Activated naive CD4-positive, alpha-beta T cell treated with Interleukin-2 at 50 U/mL for 16 hours (primary cell): Measurements from ENCODE around the gene SIPA1L3.
A peak's percentile ranks its signal among the peaks of the same experiment; 100 is the strongest.

Experiments used
- DNase-seq: peaks from one replicate; pipeline ENCODE4 v3.0.0-alpha.2; 2020

The SIPA1L3 gene

DNA sequence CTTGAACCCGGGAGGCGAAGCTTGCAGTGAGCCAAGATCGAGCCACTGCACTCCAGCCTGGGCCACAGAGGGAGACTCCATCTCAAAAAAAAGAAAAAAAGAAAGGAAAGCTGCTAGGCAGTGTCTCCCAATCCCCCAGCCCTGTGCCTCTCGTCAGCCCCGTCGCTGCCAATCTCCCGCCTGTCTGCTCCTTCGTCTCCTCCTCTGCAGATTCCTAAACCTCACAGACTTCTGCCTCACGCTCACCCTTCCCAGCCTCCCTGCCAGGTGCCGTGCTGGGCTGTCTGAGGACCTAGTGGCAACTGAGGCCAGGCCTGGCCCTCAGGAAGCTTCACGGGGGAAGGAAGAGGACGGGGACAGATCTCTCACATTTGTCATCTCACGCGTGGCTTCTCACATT is 295.5 kb downstream of the SIPA1L3 start:
- no peak for DNase-seq

DNA sequence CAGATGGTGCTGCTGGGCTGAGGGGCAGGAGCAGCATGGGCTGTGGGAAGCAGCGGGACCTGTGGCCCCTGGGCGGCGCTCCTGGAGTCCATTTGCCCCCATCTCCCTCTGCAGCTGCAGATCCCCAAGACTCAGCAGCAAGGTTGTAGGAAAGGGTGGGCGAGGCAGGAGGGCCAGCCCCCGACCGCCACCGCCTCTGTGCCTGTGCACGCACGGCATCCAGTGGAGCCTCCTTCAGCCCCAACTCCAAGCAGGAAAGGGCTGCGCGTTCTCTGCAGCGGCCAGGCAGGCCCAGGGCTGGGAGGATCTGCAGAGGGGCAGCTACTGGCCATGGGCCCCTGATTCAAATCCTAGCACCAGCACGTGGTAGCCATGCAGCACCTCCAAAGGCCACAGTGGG is 296.2 kb downstream of the SIPA1L3 start:
- DNase-seq, result no peak

DNA sequence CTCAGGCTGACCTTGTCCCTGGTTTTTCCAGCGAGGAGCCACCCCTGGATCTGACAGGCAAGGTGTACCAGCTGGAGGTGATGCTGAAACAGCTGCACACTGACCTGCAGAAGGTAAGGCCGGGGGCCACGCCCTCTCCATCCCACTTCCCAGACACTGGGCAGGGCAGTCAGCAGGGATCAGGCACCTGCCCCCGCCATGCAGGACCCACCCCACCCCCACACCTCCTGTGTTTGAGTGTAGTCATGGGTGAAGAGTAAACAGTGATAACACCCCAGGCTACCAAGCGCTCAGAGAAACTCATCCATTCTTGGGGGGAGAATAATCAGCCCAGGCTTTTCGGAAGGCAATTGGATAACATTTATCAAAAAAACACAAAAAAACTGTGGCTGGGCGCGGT is 297.1 kb downstream of the SIPA1L3 start:
- DNase-seq, result no peak

DNA sequence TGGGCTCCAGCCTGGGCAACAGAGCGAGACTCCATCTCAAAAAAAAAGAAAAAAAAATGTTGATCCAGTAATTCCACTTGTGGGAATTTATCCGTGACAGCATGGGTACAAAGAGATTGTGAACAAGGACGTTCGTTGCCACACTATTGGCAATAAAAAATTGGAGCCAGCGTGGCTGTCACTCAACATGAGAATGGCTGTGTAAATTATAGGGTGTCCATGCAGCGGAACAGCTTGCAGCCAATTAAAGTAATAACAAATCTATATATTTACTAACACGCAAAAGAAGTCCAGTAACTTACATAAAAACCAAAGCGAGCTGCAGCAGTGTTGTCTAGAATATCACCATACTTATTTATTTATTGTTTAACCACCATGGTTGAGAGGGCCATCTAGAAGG is 297.7 kb downstream of the SIPA1L3 start:
- DNase-seq, result no peak

DNA sequence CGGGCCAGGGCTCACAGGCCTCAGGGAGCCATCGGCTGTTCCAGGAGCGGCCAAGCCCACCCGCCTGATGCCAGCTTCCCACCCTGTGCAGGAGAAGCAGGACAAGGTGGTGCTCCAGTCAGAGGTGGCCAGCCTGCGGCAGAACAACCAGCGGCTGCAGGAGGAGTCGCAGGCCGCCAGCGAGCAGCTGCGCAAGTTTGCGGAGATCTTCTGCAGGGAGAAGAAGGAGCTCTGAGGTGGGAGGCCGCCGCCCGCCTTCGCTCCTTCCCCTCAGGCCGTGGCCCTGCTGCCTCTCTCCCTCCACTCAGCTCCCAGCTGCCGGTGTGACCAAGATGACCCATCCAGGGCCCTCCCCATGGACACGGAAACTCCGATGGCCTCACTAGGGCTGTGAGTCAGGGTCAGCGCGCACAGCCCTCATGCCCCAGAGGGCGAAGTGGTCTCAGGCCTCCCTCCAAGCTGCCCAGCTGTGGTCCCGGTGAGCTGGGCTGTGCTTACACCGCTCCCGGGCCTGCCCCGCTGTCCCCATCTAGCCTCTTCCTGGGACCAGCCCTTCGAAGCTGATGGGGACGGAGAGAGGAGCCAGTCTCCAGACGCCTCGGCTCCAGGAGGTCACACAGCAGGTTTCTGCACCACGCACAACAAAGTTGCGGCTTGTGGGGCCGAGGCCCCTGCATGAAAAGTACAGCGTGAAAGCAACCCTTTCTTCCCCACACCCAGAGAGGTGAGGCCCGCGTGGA is 299.2 kb downstream of the SIPA1L3 start:
- no peak for DNase-seq

DNA sequence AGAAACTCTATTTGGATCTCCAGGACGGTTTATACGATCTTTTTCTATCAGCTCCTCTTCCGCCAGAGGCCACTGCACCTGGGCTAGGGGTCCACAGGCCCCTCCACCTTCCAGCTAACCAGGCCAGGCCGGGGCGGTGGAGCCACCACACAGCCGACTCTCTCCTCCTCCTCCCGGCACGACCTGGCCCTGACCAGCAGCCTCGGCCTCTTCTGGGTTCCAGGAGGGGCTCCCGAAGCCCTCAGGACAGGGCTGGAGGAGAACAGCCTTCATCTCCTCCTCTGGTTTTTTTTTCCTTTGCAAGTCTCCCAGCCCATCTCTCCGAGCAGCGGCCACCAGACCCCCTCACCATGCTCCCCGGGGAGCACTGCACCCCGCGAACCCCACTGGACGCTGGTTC is 299.9 kb downstream of the SIPA1L3 start:
- DNase-seq, result no peak

DNA sequence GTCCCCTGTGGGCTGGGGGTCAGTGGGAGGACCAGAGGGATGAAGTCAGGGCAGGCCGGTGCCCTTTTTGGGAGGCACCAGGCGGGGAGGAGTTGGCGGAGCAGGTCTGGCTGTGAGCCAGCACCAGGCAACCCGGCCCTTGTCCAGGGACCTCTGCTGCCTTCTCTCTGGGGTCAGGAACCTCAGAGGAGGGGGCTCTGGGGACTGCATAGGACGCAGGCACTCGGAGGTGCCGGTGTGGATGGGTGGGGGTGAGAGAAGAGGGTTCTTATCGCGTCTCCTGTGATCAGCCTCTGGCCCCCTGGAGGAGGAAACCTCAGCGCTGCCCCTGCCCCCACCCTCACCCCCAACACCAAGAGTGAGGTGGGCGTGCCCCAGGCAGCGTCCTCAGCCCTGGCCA is 300.5 kb downstream of the SIPA1L3 start:
- no peak for DNase-seq

DNA sequence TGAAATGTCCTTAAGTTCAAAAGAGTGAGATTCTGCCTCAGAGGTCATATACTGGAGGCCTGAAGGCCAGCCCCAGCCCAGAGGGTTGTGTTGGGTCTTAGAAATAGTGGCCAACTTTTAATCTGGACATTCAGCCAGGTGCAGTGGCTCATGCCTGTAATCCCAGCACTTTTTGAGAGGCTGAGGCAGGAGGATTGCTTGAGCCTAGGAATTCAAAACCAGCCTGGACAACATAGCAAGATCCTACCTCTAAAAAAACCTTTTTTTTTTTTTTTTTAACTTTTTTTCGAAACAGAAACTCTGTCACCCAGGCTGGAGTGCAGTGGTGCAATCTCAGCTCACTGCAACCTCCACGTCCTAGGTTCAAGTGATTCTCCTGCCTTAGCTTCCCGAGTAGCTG is 301.6 kb downstream of the SIPA1L3 start:
- no peak for DNase-seq

DNA sequence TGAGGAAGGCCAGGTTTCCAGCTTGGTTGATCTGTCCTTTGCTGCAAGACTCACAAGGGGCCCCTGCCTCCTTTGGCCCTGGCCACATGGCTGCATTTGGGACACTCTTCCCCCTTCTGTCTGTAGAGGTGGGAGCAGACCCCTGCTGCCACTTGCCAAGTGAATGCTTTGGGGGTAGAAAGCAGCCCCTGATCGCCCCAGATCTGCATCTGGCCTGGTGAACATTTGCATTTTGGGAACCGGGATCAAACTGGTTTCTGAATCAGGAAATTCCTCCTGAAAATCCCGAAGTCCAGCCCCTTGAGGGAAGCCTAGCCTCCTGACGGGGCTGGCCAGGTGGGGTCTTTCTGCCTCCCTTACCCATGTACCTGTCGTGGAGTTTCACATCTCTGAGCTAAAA is 302.1 kb downstream of the SIPA1L3 start:
- no peak for DNase-seq

DNA sequence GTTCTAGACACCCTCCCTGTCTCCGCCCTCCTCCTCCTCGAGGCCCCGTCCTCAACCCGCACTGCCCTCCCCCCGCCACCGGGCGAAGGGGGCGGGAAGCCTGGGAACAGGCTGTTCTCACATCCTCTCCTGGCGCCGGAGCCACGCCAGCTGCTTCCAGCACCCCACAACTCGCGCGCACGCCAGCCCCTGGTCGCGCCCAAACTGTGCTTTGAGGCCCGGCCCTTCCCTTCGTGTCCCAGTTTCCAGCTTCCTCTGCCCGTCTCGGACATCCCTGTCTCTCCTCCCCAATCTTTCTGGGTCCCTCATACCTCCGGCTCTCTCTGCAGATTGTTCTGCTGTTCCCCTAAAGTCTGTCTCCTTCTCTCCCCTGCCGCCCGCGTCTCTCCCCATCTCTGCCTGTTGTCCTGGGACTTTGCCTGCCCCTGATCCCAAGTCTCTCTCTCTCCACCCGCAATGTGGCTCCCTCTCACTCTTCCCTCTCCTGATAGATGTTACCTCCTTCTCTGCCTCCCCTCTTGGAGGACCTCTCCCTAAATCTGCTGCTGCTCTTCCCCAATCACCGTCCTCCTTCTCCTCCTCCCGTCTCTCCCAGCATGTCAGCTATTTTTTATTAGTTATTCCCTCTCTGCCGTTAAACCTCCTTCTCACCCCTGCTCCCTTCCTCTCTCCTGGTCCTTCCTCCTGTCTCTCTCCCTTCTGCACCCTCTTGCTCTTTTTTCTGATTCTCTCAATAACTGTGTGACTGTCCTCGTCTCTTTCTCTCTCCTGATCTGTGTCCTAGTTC is 302.9 kb downstream of the SIPA1L3 start:
- DNase-seq, result no peak

DNA sequence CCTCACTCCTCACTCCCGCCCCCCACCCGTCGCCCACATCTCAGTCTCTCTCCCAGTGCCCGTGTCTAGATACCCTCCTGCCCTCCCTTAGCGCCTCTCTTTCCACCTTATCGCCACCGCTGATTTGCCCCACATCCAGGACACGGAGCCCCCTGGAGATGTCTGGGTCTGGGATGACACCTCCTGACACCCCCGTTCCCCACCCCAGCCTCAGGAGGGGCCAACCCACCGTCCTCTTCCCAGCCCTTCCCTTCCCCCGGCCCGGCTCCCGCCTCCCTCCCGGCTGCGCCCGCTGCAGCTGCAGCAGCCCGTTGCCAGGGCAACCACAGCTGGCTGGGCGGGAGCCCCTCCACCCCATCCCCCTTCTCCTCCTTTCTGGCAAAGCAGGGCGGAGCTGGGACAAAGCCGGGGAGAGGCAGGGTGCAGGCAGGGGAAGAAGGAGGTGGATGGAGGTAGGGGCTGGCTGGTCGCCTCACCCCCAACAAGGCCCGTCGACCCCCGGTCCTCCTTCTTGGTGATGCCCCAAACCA is 303.5 kb downstream of the SIPA1L3 start:
- DNase-seq, result no peak

DNA sequence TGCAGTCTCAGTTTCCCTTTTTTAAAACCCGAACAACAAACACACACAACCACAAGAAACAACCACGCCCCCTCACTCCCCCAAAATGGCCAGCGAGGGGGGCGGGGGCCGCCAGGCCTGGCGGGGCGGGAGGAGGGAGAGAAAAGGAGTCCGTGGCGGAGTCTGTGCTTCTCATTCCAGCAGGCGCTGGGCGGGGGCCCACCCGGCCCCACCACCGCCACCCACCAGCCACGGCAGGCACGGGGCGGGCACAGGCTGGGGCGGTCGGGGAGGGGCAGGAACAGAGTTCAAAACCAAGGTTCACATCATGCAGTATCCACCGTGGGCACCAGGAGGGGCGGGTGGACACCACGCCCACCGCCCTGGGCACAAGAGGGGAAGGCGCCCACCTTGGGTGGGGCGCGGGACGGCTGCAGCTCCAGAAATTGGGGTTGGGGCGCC is 304.2 kb downstream of the SIPA1L3 start:
- DNase-seq, result no peak

DNA sequence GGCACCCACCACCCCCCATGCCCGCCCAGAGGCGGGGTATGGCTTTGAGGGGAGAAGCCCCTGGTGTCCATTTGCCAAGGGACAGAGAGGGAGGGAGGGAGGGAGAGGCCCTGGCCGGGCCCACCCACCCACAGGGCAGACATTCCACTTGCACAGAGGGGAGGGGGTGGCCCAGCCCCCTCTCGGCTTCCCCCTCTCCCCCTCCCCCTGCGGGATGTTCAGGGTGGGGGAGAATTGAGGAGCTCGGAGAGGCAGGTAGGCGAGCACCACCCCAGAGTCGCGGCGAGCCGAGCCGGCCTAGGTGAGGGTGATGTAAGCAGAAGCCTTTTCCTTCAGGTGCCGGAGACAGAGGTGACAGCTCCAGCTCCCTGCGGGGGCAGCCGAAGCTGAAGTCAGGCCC is 304.8 kb downstream of the SIPA1L3 start:
- DNase-seq, result no peak

DNA sequence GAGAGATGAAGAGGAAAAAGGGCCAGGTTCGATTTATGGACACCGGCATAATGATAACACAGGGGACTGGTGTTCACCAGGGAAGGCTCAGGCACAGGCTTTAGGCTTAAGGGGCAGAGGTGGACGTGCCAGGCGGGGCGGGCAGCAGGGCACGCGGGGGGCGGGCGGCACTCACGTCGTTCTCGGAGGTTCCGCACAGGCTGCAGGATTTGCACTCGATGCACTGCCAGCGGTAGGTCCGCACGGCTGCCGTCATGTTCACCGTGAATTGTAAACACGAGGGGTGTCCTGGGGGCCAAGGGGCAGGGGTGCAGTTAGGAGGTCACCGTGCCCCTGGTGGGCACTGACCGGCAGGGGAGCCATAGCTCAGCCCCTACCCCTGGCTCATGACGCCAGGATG is 306.5 kb downstream of the SIPA1L3 start:
- DNase-seq, result no peak

DNA sequence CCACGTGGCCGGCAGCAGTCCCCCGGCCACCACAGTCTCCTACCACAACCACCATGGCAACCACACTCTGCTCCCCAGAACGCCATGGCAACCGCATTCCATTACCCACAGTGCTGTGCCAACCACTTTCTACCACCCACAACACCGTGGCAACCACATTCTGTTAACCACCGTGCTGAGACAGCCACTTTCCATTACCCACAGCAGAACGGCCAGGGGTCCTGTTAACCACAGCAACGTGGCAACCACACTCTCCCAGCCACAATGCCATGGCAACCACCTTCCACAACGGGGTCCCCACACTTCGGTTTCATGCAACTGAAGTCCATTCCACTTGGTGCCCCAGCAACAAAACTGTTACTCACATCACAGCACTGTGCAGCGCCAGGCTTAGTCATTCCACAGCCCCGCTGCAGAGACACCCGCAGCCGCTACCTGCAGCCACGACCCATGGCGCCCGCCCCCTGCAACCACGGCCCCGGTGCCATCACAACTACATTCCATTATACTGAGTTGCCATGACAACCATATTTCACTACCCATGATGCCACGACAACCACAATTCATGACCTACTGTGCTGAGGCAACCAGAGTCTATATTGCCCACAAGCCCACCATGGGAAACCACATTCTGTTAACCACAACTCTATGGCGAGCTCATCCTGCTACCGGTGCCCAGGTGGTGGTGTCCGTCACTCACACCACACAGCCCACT is 307.1 kb downstream of the SIPA1L3 start:
- DNase-seq, result peak; percentile 73

DNA sequence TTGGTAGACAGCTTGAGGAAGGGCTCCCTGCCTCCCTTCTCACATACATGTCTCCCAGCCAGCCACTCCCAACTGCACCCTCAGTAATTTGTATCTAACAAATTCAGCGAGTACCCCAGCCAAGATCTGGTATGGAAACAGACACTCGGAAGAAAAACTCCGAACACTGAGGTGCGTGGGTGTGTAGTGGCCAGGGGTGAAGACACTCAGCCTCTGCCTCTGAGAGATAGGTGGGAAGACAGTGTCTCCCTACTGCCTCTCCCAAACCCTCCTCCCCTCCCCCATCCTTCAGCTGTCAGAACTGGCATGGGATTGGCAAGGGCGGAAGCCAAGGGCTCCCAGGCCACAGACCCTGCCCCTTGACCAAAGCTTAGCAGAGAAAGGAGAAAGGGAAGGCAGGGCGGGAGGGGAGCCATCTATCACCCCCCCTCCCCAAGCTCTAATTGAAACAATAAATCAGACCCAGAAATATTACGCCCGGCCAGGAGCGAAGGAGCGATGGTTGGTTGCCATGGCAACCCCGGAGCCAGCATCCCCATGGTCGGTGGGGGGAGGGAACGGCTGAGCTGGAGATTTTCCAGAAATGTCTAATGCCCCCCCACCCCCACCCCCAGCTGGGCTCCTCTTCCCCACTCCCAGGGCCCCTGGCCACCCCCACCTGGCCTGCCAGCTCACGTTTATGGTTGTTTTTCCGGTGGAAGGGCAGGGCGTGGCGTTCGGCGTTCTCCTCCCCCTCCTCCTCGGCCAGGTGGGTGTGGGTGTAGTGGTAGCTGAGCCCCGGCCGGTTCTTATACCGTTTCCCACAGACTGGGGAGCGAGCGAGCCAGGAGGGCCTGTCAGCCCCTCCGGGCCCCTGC is 310.0 kb downstream of the SIPA1L3 start:
- DNase-seq, result no peak

DNA sequence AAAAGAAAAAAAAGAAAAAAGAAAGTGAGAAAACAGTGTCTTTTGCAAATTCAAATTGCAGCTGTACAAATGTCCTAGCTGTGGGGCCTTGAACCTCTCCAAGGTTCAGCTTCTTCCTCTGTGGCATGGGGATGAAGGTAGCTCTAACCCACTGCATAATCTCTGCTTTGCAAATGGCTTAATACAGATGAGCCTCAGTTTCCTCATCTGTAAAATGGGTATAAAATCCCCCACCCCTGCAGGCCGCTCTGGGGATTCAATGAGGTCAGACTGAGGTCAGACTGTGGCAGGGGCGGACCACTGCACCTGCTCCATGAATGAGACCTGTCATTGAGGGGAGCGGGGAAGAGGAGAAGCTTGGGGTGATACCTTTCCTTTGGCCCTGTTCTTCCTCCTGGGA is 311.2 kb downstream of the SIPA1L3 start:
- DNase-seq, result no peak

DNA sequence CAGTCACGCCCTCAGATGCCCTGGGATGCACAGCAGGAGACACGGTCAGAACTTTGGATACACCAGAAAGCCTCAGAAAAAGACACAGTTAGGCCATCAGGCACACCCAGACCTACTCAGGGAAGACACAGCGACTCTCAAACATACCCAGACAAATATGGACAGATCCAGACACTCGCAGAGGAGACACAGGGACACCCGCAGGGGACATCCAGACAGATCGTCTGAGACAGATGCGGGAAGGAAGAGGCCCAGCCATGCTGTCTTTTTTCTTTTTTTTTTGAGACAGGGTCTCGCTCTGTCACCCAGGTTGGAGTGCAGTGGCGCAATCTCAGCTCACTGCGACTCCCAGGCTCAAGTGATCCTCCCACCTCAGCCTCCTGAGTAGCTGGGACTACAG is 312.2 kb downstream of the SIPA1L3 start:
- no peak for DNase-seq

DNA sequence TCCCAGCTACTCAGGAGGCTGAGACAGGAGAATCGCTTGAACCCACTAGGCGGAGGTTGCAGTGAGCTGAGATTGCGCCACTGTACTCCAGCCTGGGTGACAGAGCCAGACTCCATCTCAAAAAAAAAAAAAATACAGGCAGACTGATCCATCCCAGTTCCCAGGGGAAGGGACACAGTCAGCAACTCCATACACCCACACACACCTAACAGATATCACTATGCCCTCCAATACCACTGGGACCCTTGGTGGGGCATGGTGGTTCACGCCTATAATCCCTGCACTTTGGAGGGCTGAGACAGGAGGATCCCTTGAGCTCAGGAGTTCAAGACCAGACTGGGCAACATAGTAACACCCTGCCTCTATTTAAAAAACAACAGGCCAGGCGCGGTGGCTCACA is 314.4 kb downstream of the SIPA1L3 start:
- DNase-seq, result no peak

DNA sequence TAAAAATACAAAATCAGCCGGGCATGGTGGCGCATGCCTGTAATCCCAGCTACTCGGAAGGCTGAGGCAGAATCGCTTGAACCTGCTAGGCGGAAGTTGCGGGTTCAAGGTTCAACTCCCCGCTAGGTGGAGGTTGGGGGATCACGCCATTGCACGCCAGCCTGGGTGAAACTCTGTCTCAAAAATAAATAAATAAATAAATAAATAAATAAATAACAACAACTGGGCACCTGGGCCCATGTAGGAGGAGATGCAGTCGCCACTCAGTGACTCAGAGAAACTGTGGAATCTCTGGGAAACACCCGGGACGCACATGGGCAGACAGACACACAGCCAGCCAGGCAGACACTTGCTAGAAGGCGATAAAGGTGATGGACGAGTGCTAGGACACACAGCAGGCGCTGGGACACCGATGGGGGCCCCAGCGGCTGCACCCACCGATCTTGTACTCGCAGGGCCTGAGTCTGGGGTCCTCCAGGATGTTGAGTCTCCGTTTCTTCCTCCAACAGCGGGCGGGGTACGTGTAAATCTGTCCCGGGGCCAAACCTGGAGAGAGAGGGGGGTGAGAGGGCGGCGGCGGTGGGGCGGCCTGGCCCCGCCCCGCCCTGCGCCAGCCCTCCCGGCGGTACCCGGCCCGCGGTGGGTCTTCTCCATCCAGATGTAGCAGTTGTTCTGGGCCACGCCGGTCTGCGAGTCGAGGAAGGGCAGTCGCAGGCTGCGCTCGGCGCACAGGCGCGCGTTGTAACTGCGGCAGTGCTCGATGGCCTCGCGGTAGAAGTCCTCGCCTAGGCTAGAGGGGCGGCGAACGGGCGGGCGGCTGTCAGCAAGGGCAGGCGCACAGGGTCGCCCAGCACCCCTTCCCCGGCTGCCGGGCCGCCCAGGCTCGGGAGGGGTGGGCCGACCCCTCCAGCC is 315.2 kb downstream of the SIPA1L3 start:
- DNase-seq, result no peak

DNA sequence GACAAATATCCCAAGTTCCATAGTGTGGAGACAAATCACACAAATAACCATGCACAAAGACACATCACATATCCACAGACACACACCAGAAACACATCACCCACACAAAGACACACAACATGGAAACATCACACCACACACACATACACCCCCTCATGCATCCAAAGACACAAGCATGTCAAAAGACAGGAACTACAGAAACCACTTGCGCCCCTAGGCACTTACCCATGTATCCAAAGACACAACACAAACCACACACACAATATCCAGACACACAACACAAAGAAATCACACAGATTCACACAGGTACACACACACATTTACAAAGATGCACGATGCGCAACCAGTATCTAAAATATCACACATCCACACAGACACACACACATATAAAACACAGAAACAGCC is 316.1 kb downstream of the SIPA1L3 start:
- DNase-seq, result no peak

DNA sequence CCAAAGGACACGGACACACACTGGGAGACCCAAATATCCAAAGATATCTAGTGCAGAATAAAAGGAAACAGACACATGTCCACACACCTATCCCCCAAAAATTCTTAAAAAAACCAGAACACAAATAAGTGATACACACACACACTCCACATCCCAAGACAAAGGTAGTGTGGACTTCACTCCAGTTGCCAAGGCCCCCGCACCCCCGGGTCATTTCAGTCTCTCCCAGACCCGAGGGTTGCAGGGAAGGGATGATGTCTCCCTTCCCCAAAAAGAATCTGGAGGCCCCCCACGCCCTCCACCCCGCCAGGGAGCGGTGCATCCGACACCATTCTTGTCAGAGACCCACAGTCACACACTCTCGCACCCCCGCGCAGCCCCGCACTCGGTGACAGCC is 316.6 kb downstream of the SIPA1L3 start:
- DNase-seq, result no peak
